Mucosa of gallbladder (tissue), 1 donor: Measurements from ENCODE around the gene CCL18. TPM values are rescaled to one million over a fixed set of nuclear protein-coding genes. Genes with fewer than 3 reads are reported as not detected.
"Not testable (repeated sequence)": the region's sequence is repeated elsewhere in the genome, so short reads cannot be mapped to it uniquely, and the experiment has no call there.

Experiments used
- DNase-seq: peaks from one replicate; pipeline ENCODE4 v3.0.0-alpha.2; 2020; ENCODE audit warnings: low spot score
- total RNA-seq: library from RNA; stranded (reverse); gene quantifications from one replicate; pipeline ENCODE4 v1.2.1, GENCODE V29; 2021
- donor health status: DM: no; HTN: no; CAD: no.

CCL18 gene
- total RNA-seq, 1 donor from 2014 or later, result 0.66 TPM

DNA sequence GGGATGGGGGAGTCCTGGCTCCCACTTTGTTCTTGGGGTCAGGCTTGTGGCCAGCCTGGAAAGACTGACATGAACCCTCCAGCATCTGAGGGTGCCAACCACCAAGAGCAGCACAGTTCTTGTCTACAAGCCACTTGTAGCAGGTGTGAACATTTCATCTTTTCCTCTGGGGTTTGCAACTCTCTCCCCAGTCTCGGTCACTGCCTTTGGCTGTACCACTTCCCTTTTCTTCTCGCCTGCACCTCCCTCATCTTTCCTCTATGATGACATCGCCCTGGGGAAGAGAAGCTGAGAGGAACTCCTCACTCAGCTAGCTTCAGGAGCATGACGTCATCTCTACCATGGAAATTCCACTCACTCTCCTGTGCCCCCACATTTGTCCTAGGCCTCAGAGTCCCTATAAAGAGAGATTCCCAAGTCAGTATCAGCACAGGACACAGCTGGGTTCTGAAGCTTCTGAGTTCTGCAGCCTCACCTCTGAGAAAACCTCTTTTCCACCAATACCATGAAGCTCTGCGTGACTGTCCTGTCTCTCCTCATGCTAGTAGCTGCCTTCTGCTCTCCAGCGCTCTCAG lies 39.4 kb downstream of the CCL18 start, which contains the start of gene CCL4:
Gene CCL4, plus strand, starts transcription at position 427 of the 575 bp plus-strand sequence. Its CDS starts 79 bp downstream, at position 506.
- not testable (repeated sequence) for DNase-seq

DNA sequence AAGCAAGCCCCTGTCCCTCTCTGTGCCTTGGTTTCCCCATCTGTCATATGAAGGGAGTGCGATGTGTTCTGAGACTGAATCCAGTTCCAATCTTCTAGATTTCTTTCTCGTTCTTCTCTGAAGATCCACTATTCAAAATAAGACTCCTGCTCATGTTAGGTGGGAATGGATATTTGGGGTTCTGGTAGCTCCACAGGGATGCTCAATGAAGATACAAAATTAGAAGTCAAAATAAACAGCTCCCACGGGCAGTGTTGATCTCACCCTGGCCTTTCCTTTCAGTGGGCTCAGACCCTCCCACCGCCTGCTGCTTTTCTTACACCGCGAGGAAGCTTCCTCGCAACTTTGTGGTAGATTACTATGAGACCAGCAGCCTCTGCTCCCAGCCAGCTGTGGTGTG lies 40.2 kb downstream of the CCL18 start:
- not testable (repeated sequence) for DNase-seq

DNA sequence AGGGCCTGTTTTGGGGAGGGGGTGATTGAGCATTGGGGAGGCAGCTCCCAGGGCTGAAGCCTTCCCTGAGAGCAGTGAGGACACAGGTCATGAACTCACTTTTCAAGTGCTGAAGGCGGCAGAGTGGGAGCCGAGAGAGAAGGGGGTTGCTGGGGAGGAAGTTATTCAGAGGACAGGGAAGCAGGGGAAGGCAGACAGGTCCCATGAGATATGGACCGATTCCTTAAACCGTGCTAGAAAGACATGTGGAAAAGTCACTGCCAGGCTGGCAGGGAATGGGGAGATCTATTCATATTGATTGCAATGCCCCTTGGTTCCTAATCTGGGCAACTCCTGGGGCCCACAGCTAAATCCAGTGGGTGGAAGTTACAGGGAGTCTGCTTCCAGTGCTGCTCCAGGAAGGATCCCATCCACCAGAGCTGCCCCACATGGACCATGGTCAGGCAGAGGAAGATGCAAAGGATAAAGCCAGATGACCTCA lies 40.7 kb downstream of the CCL18 start:
- DNase-seq, result no peak

DNA sequence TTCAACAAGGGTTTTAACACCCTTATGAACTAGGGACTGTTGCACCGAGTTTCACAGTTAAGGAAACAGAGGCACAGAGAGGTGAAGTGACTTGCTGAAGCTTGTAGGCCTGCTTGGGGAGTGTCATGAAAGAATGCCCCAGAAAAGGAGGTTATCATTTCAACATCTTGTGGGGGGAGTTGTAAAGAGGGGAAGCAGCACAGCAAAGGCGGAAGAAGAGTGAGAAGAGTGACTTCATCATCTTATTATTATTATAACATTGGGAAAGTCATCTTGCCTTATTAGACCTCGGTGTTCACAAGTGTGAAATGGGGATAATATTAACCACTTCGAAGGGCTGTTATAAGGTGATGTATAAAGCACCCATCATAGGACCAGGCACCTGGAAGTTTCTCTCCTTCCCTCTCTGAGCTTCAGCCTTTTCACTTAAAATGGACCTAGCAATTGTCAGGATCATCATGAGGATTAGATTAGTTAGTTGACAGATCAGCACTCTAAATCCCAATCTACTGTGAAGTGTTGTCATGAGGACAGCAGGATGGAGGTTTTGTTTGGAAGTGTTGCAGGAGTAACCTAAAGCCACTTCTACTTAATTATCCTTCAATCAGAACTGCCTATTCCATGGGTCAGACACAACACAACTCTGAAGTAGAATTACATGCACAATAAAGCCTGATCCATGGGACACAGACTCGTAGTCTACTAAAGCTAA lies 41.9 kb downstream of the CCL18 start:
- no peak for DNase-seq

DNA sequence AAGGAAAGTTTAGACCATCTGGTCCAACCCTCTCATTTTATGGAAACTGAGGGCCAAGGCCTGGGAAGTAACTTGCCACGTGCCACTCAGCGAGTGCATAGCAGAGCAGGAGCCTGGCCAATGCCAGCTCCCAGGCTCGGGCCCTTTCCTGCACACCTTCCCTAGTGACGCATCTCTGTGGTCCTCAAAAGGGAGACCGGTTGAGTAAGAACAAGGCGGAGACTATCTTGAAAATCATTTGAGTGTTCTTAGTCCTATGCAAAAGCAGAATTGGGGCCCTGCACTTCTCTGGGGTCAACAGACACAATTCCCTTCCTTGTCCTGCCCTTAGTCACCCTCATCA lies 42.4 kb downstream of the CCL18 start:
- no peak for DNase-seq

DNA sequence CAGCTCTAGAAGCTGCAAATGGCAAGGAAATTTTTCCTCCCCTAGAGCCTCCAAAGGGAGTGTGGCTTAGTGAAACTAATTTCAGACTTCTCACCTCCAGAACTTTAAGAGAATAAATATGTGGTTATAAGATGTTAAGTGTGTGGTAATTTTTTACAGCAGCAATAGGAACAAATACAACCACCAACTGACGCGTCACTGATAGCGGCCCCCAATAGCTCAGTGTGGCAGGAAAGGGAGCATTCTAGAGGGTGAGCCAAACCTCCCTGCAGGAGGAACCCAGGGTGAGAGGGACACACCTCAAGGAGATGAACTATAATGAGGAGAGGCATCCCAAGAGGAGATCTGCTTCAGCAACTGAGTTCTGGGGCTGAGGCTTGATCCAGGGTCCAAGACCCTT lies 43.6 kb downstream of the CCL18 start:
- no peak for DNase-seq

DNA sequence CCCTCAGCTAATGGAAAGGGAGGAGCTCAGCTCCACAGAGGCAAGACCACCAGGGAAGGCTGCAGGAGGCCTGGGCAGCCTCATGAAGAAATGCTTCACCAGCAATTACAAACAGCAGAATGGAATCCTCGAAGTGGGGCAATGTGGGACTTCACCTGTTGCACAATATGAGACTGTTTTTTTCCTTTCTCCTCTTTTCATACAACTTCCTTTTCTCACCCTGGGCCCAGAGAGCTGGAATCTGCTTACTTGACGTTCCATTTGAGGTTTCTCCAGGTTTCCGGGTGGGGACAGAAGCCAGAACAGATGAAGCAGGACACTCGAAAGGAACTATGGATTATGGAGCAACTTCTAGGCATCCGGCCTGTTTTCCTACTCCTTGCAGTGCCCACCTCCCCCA lies 44.2 kb downstream of the CCL18 start:
- DNase-seq, result not testable (repeated sequence)

DNA sequence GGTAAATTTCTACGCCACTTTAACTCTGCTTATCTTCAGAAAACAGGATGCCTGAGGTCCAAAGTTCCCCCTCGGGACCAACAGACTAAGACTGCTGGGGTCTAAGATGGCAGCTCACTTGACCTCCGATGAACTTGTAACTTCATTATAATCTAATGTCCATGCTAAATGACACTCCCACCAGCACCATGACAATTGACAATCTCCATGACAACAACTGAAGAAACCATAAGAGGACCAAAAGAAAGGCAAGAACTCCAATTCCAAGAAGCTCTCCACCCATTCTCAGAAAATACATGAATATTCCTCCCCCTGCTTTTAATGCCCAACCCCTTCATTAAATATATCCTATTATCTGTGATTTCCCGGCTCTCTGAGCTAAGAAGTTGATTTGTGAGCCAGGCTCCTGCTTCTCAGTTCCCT lies 47.0 kb downstream of the CCL18 start:
- no peak for DNase-seq

DNA sequence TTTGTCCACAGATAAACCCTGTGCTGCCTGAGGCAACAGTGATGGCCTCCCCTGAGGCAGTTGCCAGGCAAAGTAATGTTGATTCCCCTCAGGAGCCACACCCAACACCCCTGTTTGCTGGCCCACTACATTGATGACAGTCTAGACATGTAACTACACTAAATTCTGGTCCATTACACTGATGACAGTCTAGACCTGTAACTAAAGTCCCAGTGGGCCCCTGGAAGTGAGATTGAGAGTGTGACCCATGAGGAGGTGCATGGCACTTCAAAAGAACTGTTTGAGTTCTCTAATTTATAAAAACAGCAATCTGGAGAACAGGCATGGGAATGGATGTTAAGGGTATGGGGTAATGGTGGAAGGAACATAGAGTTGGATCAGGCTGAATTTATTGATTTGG lies 48.5 kb downstream of the CCL18 start:
- no peak for DNase-seq

DNA sequence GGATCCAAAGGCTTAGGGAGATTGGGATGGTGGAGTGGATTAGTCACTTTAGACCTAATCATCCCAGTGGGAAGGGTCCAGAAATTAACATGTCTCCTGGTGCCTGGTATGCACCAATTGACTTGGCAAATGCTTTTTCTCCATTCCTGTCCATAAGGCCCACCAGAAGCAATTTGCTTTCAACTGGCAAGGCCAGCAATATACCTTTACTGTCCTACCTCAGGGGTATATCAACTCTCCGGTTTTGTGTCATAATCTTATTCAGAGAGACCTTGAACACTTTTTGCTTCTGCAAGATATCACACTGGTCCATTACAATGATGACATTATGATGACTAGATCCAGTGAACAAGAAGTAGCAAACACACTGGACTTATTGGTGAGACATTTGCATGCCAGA lies 49.1 kb downstream of the CCL18 start:
- DNase-seq, result not testable (repeated sequence)

DNA sequence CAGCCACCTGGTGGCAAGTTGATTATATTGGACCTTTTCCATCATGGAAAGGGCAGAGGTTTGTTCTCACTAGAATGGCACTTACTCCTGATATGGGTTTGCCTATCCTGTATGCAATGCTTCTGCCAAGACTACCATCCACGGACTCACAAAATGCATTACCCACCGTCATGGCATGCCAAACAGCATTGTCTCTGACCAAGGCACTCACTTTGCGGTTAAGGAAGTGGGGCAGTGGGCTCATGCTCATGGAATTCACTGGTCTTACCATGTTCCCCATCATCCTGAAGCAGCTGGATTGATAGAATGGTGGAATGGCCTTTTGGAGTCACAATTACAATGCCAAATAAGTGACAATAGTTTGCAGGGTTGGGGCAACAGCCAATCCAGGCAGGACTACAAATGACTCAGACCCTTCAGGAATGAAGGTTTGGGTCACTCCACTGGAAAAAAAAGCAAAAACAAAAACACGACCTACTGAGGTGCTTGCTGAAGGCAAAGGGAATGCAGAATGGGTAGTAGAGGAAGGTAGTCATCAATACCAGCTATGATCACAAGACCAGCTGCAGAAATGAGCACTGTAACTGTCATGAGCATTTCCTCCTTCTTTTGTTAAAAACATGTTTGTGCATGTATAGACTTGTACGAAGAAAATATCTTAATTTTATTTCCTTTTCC lies 51.0 kb downstream of the CCL18 start:
- DNase-seq, result not testable (repeated sequence)

DNA sequence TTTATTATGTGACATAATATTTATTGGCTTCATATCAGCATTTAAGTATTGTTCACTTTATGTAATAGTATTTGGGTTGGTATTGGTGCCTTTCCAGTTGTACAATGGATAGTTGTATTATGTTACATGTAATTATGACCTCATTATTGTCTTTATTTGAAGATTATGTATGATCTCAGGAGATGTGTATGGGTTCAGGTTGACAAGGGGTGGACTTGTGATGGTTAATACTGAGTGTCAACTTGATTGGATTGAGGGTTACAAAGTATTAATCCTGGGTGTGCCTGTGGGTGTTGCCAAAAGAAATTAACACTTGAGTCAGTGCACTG lies 51.5 kb downstream of the CCL18 start:
- not testable (repeated sequence) for DNase-seq

DNA sequence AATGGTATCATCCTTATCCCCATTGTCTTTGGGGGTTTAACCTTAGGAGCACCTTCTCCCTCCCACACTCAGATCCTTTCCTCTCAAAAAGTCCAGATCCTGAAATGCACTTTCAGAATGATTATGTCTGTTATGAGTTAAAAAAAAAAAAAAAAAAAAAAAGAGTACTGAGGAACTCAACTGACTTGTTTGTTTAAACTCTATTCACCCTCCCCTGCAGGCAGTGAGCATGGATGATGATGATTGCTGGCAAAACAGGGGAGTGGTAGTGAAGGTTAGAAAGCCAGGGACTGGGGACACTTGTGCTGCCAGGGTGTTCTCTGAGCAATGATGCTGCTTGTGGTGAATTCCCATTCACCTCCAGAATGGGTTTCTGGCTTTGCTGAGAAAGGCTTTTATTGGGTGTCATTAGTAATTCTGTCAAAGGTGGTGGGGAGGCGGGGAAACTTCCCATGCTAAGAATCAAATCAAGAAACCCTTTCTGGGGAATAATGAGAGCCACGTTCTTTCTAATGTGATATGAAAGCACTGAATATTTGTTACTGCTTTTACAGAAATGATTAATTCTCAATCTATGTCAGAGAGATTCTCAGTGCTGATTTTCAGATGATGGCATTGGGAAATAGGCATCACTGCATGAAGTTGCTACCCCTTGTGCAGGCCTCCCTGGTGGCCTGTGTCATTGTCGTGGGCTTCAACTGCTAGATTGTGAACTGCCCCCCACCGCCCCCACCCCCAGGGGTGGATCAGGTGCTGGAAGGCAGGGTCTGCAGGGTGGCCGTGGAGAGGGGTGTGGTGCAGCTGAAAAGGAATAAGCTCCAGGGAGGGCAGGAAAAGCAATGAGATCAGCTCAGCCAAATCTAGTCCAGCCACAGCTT lies 53.7 kb downstream of the CCL18 start:
- DNase-seq, result no peak

DNA sequence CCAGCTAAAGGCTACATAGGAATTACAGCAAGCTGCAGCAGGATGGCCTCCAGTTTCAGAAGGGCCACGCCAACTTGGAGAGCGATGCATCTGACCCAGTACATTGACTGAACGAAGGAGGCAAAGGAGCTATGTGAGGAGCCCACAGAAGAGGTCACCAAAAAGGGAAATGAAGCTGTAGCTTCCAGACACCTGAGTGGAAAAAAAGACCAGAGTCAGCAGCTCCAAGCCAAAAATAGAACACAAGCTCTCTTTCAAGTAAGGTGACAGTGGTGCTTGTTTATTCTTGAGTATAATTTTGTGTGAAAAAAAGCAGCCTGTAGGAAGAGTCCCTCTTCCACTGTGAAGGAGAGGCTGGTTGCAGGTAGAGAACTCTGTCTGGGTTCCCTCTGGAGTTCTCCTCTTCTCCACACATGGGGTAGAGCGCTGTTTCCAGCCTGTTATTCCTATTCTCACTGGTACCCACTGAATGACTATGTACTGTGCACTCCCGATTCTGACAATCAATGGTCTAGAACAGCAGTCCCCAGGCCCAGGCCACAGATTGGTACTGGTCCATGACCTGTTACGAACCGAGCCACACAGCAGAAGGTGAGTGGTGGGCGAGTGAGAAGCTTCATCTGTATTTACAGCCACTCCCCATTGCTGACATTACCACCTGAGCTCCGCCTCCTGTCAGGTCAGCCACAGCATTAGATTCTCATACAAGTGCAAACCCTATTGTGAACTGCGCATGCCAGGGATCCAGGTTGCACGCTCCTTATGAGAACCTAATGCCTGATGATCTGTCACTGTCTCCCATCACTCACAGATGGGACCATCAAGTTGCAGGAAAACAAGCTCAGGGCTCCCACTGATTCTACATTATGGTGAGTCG lies 54.6 kb downstream of the CCL18 start:
- DNase-seq, result no peak

DNA sequence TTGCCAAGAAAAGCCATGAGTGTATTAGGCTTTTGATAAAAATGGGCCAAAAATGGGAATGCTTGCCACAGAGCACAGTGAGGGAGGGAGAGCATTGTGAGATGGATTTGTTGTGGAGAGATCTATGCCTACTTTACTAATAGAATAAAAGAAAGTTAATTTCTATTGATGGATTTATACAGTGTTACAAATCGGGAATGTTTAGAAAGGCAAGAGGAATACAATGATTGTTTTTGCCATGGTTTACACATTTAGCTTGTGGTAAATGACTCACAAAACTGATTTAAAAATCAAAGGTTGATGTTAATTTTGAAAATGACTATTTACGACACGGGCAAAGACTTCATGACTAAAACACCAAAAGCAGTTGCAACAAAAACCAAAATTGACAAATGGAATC lies 56.1 kb downstream of the CCL18 start:
- DNase-seq, result no peak

DNA sequence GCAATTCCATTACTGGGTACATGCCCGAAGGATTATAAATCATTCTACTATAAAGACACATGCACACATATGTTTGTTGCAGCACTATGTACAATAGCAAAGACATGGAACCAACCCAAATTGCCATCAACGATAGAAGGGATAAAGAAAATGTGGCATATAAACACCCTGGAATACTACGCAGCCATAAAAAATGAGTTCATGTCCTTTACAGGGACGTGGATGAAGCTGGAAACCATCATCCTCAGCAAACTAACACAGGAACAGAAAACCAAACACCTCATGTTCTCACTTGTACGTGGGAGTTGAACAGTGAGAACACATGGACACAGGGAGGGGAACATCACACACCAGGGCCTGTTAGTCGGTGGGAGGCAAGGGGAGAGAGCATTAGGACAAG lies 57.0 kb downstream of the CCL18 start:
- not testable (repeated sequence) for DNase-seq

Other genes starting within 250 kb of the CCL18 start
- 0.09 TPM for gene HEATR9, start 195.4 kb upstream of the CCL18 start, total RNA-seq
- gene CCL5, start 183.9 kb upstream of the CCL18 start, total RNA-seq, result 14.9 TPM
- 0.75 TPM for gene RDM1, start 133.5 kb upstream of the CCL18 start, total RNA-seq
- gene LYZL6, start 120.6 kb upstream of the CCL18 start, total RNA-seq, result not detected
- 0.35 TPM for gene CCL16, start 82.8 kb upstream of the CCL18 start, total RNA-seq
- 43.3 TPM for gene CCL14, start 77.5 kb upstream of the CCL18 start, total RNA-seq
- gene CCL15, start 62.7 kb upstream of the CCL18 start, total RNA-seq, result 9.4 TPM
- gene CCL23, start 46.3 kb upstream of the CCL18 start, total RNA-seq, result 2.2 TPM
- gene CCL3, start 25.9 kb downstream of the CCL18 start, total RNA-seq, result 31.7 TPM
- 27.6 TPM for gene CCL4, start 39.6 kb downstream of the CCL18 start, total RNA-seq
- 6.0 TPM for gene TBC1D3B, start 112.4 kb downstream of the CCL18 start, total RNA-seq
- 13.4 TPM for gene CCL3L1, start 132.5 kb downstream of the CCL18 start, total RNA-seq
- gene CCL4L2, start 146.8 kb downstream of the CCL18 start, total RNA-seq, result 23.7 TPM
- gene TBC1D3I, start 200.3 kb downstream of the CCL18 start, total RNA-seq, result 1.4 TPM